Ishikawa (cell line): Measurements from ENCODE around the gene CMTM8.

ENCODE experiments used
- CEBPB ChIP-seq: IDR thresholded peaks from 2 replicates; pipeline ENCODE4 v1.6.1; 2012
- CREB1 ChIP-seq: IDR thresholded peaks from 2 replicates; pipeline ENCODE4 v1.6.1; 2012; ENCODE audit warnings: low read depth
- EGR1 ChIP-seq: IDR thresholded peaks from 2 replicates; pipeline ENCODE4 v1.6.1; 2012
- EP300 ChIP-seq: IDR thresholded peaks from 2 replicates; pipeline ENCODE4 v1.6.1; 2012; ENCODE audit warnings: borderline replicate concordance
- FOXM1 ChIP-seq: IDR thresholded peaks from 2 replicates; pipeline ENCODE4 v1.6.1; 2012; ENCODE audit warnings: low read depth, borderline replicate concordance
- MAX ChIP-seq: IDR thresholded peaks from 2 replicates; pipeline ENCODE4 v1.6.1; 2012
- NFIC ChIP-seq: IDR thresholded peaks from 2 replicates; pipeline ENCODE4 v1.6.1; 2012
- RAD21 ChIP-seq: IDR thresholded peaks from 2 replicates; pipeline ENCODE4 v1.6.1; 2012; ENCODE audit warnings: low read depth
- REST ChIP-seq: IDR thresholded peaks from 2 replicates; pipeline ENCODE4 v1.6.1; 2012; ENCODE audit warnings: low read depth, mild to moderate bottlenecking
- TAF1 ChIP-seq: IDR thresholded peaks from 2 replicates; pipeline ENCODE4 v1.6.1; 2012; ENCODE audit warnings: low read depth, mild to moderate bottlenecking
- TCF12 ChIP-seq: IDR thresholded peaks from 2 replicates; pipeline ENCODE4 v1.6.1; 2012; ENCODE audit warnings: low read depth
- TEAD4 ChIP-seq: IDR thresholded peaks from 2 replicates; pipeline ENCODE4 v1.6.1; 2012
- USF1 ChIP-seq: IDR thresholded peaks from 2 replicates; pipeline ENCODE4 v1.6.1; 2012
- YY1 ChIP-seq: IDR thresholded peaks from 2 replicates; pipeline ENCODE4 v1.6.1; 2012; ENCODE audit warnings: low read depth
- ZBTB7A ChIP-seq: IDR thresholded peaks from 2 replicates; pipeline ENCODE4 v1.6.1; 2012; ENCODE audit warnings: low read depth

Gene CMTM8

GRCh38 chr3:32383136-32383711, 144.7 kb downstream of the CMTM8 start:
- no peak for TF ChIP-seq CREB1

- no peak for TF ChIP-seq YY1
- TF ChIP-seq TCF12, result no peak
- TF ChIP-seq EGR1, result no peak
- TF ChIP-seq CEBPB, result no peak
- TF ChIP-seq FOXM1, result no peak
- no peak for TF ChIP-seq ZBTB7A
- TF ChIP-seq CREB1, result no peak
- TF ChIP-seq NFIC, result no peak
- no peak for TF ChIP-seq RAD21
- TF ChIP-seq REST, result no peak
Observed at GRCh38 chr3:32384938-32385337, 146.5 kb downstream of the CMTM8 start.

- no peak for TF ChIP-seq CREB1
- TF ChIP-seq YY1, result no peak
- no peak for TF ChIP-seq MAX
- no peak for TF ChIP-seq FOXM1
- TF ChIP-seq REST, result no peak
- no peak for TF ChIP-seq NFIC
- no peak for TF ChIP-seq ZBTB7A
- TF ChIP-seq TAF1, result no peak
- TF ChIP-seq USF1, result no peak
- no peak for TF ChIP-seq TEAD4
- TF ChIP-seq CEBPB, result no peak
- TF ChIP-seq EP300, result no peak
- TF ChIP-seq TCF12, result no peak
Observed at GRCh38 chr3:32387512-32387911, 149.0 kb downstream of the CMTM8 start.

- TF ChIP-seq FOXM1 (no peak), CEBPB (no peak), EP300 (no peak), EGR1 (no peak), REST (no peak), USF1 (peak; percentile 75), MAX (peak; percentile 86; the same call in 1 of the 2 replicates), YY1 (no peak), TCF12 (no peak), TEAD4 (no peak)
Observed at GRCh38 chr3:32391643-32392535, 153.4 kb downstream of the CMTM8 start, which contains the start of gene CMTM7. Gene CMTM7, plus strand, starts transcription at chr3:32391853. Its CDS starts 54 bp downstream, at chr3:32391907.
